ENCODE results near the gene ZNF335. TPM values are rescaled to one million over a fixed set of nuclear protein-coding genes. Genes with fewer than 3 reads are reported as not detected.
A peak's percentile ranks its signal among the peaks of the same experiment; 100 is the strongest.

ZNF335 gene
- total and polyA plus RNA-seq, 2 of the 13 experiments (the other 11 are each of a cell fraction or from before 2014, with no cell fraction given) = 9.7 to 13.7 TPM

DNA sequence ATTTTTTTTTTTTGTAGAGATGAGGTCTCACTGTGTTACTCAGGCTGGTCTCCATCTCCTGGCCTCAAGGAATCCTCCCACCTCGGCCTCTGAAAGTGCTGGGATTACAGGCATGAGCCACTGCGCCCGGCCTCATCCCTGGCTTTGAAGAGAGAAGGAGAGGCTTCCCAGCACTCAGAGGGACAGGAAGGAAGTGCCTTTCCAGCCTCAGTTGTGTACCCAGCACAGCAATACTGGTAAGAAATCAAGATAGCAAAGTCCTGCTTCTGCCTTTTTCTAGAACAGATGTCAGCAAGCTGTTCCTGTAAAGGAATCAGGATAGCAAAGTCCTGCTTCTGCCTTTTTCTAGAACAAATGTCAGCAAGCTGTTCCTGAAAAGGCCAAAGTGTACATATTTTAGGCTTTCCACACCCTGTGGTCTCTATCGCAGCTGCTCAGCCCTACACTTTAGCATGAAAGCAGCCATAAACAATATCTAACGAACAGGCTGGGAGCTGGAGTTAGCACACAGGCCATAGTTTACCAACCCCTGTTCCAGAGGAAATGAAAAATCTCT lies 53.7 kb downstream of the ZNF335 start (continued):
- TF ChIP-seq ZNF780A (CRISPR knock-in tag; IDR thresholded peaks at IDR 0.05) = no peak
- TF ChIP-seq, protein P1, sequence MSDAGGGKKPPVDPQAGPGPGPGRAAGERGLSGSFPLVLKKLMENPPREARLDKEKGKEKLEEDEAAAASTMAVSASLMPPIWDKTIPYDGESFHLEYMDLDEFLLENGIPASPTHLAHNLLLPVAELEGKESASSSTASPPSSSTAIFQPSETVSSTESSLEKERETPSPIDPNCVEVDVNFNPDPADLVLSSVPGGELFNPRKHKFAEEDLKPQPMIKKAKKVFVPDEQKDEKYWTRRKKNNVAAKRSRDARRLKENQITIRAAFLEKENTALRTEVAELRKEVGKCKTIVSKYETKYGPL (CRISPR knock-in tag; IDR thresholded peaks at IDR 0.05) = no peak
- TF ChIP-seq MIER2 (CRISPR knock-in tag; IDR thresholded peaks at IDR 0.05) = no peak; the same call in 1 of the 2 replicates
- TF ChIP-seq CENPX (CRISPR knock-in tag; IDR thresholded peaks at IDR 0.05) = no peak
- TF ChIP-seq SIN3A (IDR thresholded peaks at IDR 0.05; ENCODE audit: borderline replicate concordance, low read depth, low read length) = 0 out of 2 replicates have a peak, but pooled peaks have one; percentile 7
- no peak for TF ChIP-seq ZNF572 (CRISPR knock-in tag; IDR thresholded peaks at IDR 0.05)
- no peak for TF ChIP-seq BORCS8-MEF2B (CRISPR knock-in tag; IDR thresholded peaks at IDR 0.05)
- TF ChIP-seq ZSCAN30 (CRISPR knock-in tag; IDR thresholded peaks at IDR 0.05) = no peak
- no peak for TF ChIP-seq ZNF598 (CRISPR knock-in tag; IDR thresholded peaks at IDR 0.05; ENCODE audit: borderline replicate concordance)
- TF ChIP-seq, protein P2, sequence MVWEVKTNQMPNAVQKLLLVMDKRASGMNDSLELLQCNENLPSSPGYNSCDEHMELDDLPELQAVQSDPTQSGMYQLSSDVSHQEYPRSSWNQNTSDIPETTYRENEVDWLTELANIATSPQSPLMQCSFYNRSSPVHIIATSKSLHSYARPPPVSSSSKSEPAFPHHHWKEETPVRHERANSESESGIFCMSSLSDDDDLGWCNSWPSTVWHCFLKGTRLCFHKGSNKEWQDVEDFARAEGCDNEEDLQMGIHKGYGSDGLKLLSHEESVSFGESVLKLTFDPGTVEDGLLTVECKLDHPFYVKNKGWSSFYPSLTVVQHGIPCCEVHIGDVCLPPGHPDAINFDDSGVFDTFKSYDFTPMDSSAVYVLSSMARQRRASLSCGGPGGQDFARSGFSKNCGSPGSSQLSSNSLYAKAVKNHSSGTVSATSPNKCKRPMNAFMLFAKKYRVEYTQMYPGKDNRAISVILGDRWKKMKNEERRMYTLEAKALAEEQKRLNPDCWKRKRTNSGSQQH (CRISPR knock-in tag; IDR thresholded peaks at IDR 0.05; ENCODE audit: low read depth) = 0 out of 2 replicates have a peak, but pooled peaks have one; percentile 29
- TF ChIP-seq ZEB1 (IDR thresholded peaks at IDR 0.05; ENCODE audit: insufficient replicate concordance, low read depth) = no peak
- no peak for TF ChIP-seq TOPORS (CRISPR knock-in tag; IDR thresholded peaks at IDR 0.05)
- TF ChIP-seq, protein P3, sequence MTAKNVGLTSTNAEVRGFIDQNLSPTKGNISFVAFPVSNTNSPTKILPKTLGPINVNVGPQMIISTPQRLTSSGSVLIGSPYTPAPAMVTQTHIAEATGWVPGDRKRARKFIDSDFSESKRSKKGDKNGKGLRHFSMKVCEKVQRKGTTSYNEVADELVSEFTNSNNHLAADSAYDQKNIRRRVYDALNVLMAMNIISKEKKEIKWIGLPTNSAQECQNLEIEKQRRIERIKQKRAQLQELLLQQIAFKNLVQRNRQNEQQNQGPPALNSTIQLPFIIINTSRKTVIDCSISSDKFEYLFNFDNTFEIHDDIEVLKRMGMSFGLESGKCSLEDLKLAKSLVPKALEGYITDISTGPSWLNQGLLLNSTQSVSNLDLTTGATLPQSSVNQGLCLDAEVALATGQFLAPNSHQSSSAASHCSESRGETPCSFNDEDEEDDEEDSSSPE (CRISPR knock-in tag; IDR thresholded peaks at IDR 0.05) = no peak
- TF ChIP-seq, protein P4, sequence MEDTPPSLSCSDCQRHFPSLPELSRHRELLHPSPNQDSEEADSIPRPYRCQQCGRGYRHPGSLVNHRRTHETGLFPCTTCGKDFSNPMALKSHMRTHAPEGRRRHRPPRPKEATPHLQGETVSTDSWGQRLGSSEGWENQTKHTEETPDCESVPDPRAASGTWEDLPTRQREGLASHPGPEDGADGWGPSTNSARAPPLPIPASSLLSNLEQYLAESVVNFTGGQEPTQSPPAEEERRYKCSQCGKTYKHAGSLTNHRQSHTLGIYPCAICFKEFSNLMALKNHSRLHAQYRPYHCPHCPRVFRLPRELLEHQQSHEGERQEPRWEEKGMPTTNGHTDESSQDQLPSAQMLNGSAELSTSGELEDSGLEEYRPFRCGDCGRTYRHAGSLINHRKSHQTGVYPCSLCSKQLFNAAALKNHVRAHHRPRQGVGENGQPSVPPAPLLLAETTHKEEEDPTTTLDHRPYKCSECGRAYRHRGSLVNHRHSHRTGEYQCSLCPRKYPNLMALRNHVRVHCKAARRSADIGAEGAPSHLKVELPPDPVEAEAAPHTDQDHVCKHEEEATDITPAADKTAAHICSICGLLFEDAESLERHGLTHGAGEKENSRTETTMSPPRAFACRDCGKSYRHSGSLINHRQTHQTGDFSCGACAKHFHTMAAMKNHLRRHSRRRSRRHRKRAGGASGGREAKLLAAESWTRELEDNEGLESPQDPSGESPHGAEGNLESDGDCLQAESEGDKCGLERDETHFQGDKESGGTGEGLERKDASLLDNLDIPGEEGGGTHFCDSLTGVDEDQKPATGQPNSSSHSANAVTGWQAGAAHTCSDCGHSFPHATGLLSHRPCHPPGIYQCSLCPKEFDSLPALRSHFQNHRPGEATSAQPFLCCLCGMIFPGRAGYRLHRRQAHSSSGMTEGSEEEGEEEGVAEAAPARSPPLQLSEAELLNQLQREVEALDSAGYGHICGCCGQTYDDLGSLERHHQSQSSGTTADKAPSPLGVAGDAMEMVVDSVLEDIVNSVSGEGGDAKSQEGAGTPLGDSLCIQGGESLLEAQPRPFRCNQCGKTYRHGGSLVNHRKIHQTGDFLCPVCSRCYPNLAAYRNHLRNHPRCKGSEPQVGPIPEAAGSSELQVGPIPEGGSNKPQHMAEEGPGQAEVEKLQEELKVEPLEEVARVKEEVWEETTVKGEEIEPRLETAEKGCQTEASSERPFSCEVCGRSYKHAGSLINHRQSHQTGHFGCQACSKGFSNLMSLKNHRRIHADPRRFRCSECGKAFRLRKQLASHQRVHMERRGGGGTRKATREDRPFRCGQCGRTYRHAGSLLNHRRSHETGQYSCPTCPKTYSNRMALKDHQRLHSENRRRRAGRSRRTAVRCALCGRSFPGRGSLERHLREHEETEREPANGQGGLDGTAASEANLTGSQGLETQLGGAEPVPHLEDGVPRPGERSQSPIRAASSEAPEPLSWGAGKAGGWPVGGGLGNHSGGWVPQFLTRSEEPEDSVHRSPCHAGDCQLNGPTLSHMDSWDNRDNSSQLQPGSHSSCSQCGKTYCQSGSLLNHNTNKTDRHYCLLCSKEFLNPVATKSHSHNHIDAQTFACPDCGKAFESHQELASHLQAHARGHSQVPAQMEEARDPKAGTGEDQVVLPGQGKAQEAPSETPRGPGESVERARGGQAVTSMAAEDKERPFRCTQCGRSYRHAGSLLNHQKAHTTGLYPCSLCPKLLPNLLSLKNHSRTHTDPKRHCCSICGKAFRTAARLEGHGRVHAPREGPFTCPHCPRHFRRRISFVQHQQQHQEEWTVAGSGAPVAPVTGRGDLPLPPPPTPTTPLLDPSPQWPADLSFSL (CRISPR knock-in tag; IDR thresholded peaks at IDR 0.05) = peak; percentile 67; the same call in 1 of the 2 replicates
- TF ChIP-seq JARID2 (CRISPR knock-in tag; IDR thresholded peaks at IDR 0.05; ENCODE audit: insufficient replicate concordance) = no peak
- TF ChIP-seq SRY (CRISPR knock-in tag; IDR thresholded peaks at IDR 0.05) = no peak
- TF ChIP-seq FOXM1 (CRISPR knock-in tag; IDR thresholded peaks at IDR 0.05) = no peak; the same call in 1 of the 2 replicates

Measured in HepG2 (cell line).